ENCODE data around the gene BCL2A1.

DNA sequence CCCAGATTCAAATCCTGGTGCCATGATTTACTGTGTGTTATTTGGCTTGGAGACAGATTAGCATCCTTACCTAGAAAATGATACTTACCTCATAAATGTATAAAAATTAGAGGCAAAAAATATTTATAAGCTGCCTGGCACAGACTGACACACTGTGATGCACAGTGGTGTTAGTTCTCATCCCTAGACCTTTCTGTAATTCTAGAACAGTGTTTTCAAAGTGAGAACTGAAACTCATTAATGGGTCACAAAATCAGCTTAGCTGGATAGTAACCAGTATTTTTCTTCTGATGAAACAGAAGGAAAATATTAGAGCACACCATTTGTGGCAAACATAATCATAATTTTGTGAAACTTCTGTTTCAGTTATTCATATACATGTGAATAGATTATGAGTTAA lies 56.3 kb downstream of the BCL2A1 start:
- TF ChIP-seq, protein P1, sequence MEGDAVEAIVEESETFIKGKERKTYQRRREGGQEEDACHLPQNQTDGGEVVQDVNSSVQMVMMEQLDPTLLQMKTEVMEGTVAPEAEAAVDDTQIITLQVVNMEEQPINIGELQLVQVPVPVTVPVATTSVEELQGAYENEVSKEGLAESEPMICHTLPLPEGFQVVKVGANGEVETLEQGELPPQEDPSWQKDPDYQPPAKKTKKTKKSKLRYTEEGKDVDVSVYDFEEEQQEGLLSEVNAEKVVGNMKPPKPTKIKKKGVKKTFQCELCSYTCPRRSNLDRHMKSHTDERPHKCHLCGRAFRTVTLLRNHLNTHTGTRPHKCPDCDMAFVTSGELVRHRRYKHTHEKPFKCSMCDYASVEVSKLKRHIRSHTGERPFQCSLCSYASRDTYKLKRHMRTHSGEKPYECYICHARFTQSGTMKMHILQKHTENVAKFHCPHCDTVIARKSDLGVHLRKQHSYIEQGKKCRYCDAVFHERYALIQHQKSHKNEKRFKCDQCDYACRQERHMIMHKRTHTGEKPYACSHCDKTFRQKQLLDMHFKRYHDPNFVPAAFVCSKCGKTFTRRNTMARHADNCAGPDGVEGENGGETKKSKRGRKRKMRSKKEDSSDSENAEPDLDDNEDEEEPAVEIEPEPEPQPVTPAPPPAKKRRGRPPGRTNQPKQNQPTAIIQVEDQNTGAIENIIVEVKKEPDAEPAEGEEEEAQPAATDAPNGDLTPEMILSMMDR (conservative IDR thresholded peaks at IDR 0.05; ENCODE audit: low read length), result no peak
- no peak for TF ChIP-seq EZH2phosphoT487 (IDR thresholded peaks at IDR 0.05; ENCODE audit: borderline replicate concordance, low read depth, low read length)
